IPS-20b (cell line): ENCODE results near the gene KCNIP3.
"Not testable (repeated sequence)": the region's sequence is repeated elsewhere in the genome, so short reads cannot be mapped to it uniquely, and the experiment has no call there.

Experiments used
- H3K27ac ChIP-seq: one replicate; pipeline ENCODE4 v1.5.1; 2013; ENCODE audit warnings: low read length
- H3K27me3 ChIP-seq: 2 replicates; pipeline ENCODE4 v1.6.1; 2013; ENCODE audit warnings: mild to moderate bottlenecking, low read length, inconsistent platforms; ENCODE audit not compliant: insufficient read depth
- H3K36me3 ChIP-seq: 2 replicates; pipeline ENCODE4 v1.6.1; 2013; ENCODE audit warnings: low read depth, mild to moderate bottlenecking, inconsistent platforms, low read length, moderate library complexity; ENCODE audit not compliant: insufficient read depth
- H3K4me1 ChIP-seq: 2 replicates; pipeline ENCODE4 v1.6.1; 2013; ENCODE audit warnings: mild to moderate bottlenecking, control low read depth, inconsistent platforms, low read length, moderate library complexity; ENCODE audit not compliant: insufficient read depth
- H3K4me3 ChIP-seq: 2 replicates; pipeline ENCODE4 v1.5.1; 2013; ENCODE audit warnings: mild to moderate bottlenecking, low read length, inconsistent platforms
- H3K9ac ChIP-seq: 2 replicates; pipeline ENCODE4 v1.6.1; 2013; ENCODE audit warnings: low read depth, mild to moderate bottlenecking, inconsistent platforms, low read length, moderate library complexity
- H3K9me3 ChIP-seq: 2 replicates; pipeline ENCODE4 v1.6.1; 2013; ENCODE audit warnings: mild to moderate bottlenecking, low read depth, low read length, inconsistent platforms; ENCODE audit not compliant: insufficient read depth

Gene KCNIP3

DNA sequence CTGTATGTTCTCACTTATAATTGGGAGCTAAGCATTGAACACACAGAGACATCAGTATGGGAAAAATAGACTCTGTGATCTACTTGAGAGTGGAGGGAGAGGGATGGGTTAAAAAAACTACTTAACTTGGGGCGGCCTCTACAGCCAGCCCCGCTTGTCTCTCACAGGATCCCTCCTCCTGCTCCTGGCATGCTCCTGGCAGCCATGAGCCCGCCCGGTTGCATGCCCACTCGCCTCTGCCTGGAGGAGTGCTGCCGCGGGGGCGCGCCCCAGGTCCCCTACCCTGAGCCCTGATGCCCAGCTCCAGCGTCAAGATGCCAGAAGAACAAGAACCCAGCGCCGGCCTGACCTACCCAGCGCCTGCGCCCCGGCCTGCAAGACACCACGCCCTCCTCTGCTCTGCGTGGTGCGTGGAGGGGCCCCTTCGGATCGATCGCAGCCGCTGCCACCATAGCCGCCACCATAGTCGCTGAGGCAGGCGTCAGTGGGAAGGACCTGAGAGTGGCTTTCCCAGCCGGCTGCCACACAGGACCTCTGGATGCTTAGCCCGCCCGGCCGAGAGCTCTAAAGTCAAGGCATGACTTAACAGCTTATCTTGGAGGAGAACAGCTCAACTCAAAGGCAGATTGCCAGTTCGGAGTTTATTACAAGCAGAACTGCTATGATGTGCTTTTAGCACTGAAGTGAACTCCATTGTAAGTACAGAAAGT, 138.2 kb downstream of the KCNIP3 start:
- H3K36me3 ChIP-seq, H3K27me3 ChIP-seq, H3K9ac ChIP-seq, H3K4me1 ChIP-seq, H3K4me3 ChIP-seq, H3K9me3 ChIP-seq, H3K27ac ChIP-seq: not testable (repeated sequence)
